Skeletal muscle tissue (tissue), 5 donors: ENCODE data around the gene OSGEP. TPM values are rescaled to one million over a fixed set of nuclear protein-coding genes. Genes with fewer than 3 reads are reported as not detected.

ENCODE experiments used
- H3K27ac ChIP-seq: one replicate; pipeline ENCODE4 v1.7.0; 2013; ENCODE audit warnings: mild to moderate bottlenecking, low read depth, low read length, inconsistent platforms
- H3K27me3 ChIP-seq, 3 donors: one replicate each; pipeline ENCODE4 v1.7.0; 2013; ENCODE audit warnings: low read length in 3 of 3; ENCODE audit not compliant: control insufficient read depth in 3 of 3, insufficient read depth in 3 of 3
- H3K36me3 ChIP-seq, 3 donors: one replicate each; pipeline ENCODE4 v1.7.0; 2013; ENCODE audit warnings: low read length in 3 of 3; ENCODE audit not compliant: control insufficient read depth in 3 of 3, insufficient read depth in 3 of 3
- H3K4me1 ChIP-seq, 3 donors: one replicate each; pipeline ENCODE4 v1.7.0; 2013; ENCODE audit warnings: low read length in 3 of 3, mild to moderate bottlenecking in 3 of 3; ENCODE audit not compliant: control insufficient read depth in 3 of 3, insufficient read depth in 3 of 3
- H3K4me3 ChIP-seq, 3 donors: one replicate each; pipeline ENCODE4 v1.7.0; 2013; ENCODE audit warnings: low read length in 3 of 3
- H3K9ac ChIP-seq, 3 donors: one replicate each; pipeline ENCODE4 v1.7.0; 2013; ENCODE audit warnings: low read length in 3 of 3, mild to moderate bottlenecking in 3 of 3, moderate library complexity in 2 of 3, low read depth in 1 of 3
- H3K9me3 ChIP-seq, 3 donors: one replicate each; pipeline ENCODE4 v1.7.0; 2013; ENCODE audit warnings: low read length in 3 of 3; ENCODE audit not compliant: control insufficient read depth in 3 of 3
- small RNA-seq: library from RNA; depleted of rRNA; stranded (forward); fragments of <200 nt; gene quantifications from one replicate; pipeline ENCODE3, GENCODE V24; 2014
- total RNA-seq: library from RNA; depleted of rRNA; stranded (reverse); fragments of >200 nt; gene quantifications from one replicate; pipeline ENCODE4 v1.2.3, GENCODE V29; 2014
- donor health status: Osteomylitis.

Gene OSGEP
- total RNA-seq, 1 donor from 2014 or later: 26.6 TPM

- peak overlapping the region; percentile 71 for H3K27ac ChIP-seq
- no peaks in the 10 kb centered on the region for H3K27me3 ChIP-seq
- H3K4me1 ChIP-seq: peaks cover 15 to 30% (median 16%) of the 10 kb centered on the region in 3 donors
- peaks cover 26 to 33% (median 29%) of the 10 kb centered on the region in 3 donors for H3K36me3 ChIP-seq
- H3K9ac ChIP-seq: peak overlapping the region in 1 of 3 donors; percentile 51
- H3K9me3 ChIP-seq: no peaks in the 10 kb centered on the region
- H3K4me3 ChIP-seq: no peak overlapping the region
These were observed 45.4 kb downstream of the OSGEP start for GRCh38 chr14:20409226-20409625.

- Histone ChIP-seq H3K9ac (no peak overlapping the region), H3K4me3 (no peak overlapping the region), H3K4me1 (peaks cover 2 to 15% (median 7%) of the 10 kb centered on the region in 3 donors), H3K27me3 (no peaks in the 10 kb centered on the region), H3K36me3 (peaks cover 53 to 72% (median 70%) of the 10 kb centered on the region in 3 donors), H3K9me3 (no peaks in the 10 kb centered on the region), H3K27ac (no peak overlapping the region)
These were observed 51.1 kb downstream of the OSGEP start for GRCh38 chr14:20403521-20403920.

DNA sequence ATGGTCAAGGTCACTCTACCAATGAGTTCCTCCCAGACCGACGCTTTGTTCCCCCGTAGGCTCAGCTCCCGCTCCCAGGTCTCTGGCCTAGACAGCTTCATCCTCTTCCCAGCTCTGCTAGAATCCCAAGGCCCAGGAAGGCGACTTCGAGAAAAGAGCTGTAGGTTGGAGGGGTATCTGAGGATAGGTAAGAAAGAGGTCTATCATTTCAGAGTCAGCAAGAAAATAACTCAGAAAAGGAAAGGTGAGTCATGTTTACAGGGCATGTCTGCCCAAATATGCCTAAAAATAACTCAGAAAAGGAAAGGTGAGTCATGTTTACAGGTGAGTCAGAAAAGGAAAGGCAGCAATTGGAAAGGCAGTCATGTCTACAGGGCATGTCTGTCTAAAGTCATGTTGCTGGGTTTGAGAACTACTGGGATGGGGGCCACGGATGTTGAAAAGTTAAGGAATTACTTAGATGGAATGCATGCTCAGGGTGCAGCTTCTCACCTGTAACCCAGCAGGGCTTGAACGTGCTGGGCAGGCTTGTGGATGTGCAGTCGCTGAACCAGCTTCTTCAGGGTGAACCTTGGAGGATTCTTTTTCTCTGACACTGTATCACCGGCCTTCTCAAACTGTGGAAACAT lies 53.5 kb downstream of the OSGEP start:
- H3K4me1 ChIP-seq: peaks cover 0 to 5% (median 0%) of the 10 kb centered on the region in 3 donors
- H3K27ac ChIP-seq: no peak overlapping the region
- H3K27me3 ChIP-seq: no peaks in the 10 kb centered on the region
- H3K36me3 ChIP-seq: peaks cover 51 to 76% (median 64%) of the 10 kb centered on the region in 3 donors
- no peaks in the 10 kb centered on the region for H3K9me3 ChIP-seq
- no peak overlapping the region for H3K4me3 ChIP-seq
- H3K9ac ChIP-seq: no peak overlapping the region

DNA sequence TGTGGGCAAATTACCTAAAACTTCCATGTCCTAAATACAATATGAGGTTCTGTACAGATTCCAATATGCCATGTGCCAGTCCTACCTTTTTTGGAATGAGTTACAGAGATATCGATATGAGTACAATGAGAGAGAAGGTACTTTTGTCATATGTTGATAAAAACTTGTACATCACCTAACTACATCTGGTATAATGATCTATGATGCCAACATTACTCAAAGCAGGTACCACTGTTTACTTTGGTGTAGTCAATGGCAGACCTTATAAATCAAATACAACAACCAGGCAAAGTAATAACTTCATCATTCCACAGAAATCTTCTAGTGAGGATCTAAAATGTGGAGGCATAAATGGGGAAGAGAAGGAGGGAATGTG lies 54.0 kb downstream of the OSGEP start:
- no peaks in the 10 kb centered on the region for H3K27me3 ChIP-seq
- H3K9ac ChIP-seq: no peak overlapping the region
- peaks cover 55 to 79% (median 68%) of the 10 kb centered on the region in 3 donors for H3K36me3 ChIP-seq
- no peak overlapping the region for H3K4me3 ChIP-seq
- H3K27ac ChIP-seq: no peak overlapping the region
- no peaks in the 10 kb centered on the region for H3K9me3 ChIP-seq
- H3K4me1 ChIP-seq: peaks cover 0 to 5% (median 0%) of the 10 kb centered on the region in 3 donors

GRCh38 chr14:20397511-20397910 lies 57.1 kb downstream of the OSGEP start:
- Histone ChIP-seq H3K4me1 (peaks cover 0 to 5% (median 0%) of the 10 kb centered on the region in 3 donors), H3K27ac (no peak overlapping the region), H3K27me3 (no peaks in the 10 kb centered on the region), H3K9me3 (no peaks in the 10 kb centered on the region), H3K4me3 (no peak overlapping the region), H3K36me3 (peaks cover 41 to 75% (median 63%) of the 10 kb centered on the region in 3 donors), H3K9ac (no peak overlapping the region)

Small RNA genes lying within 50 kb of the gene (small RNA-seq; reads per million reads assigned to genes)
- not detected for gene RNA5SP382

Other genes starting within 250 kb of the OSGEP start
- not detected for gene OR11H6, start 231.1 kb downstream of the OSGEP start, total RNA-seq
- gene OR11H7, start 225.8 kb downstream of the OSGEP start, total RNA-seq: not detected
- not detected for gene OR11H4, start 215.5 kb downstream of the OSGEP start, total RNA-seq
- 16.7 TPM for gene TTC5, start 148.9 kb downstream of the OSGEP start, total RNA-seq
- gene CCNB1IP1, start 121.5 kb downstream of the OSGEP start, total RNA-seq: 57.4 TPM
- 8.4 TPM for gene PARP2, start 111.2 kb downstream of the OSGEP start, total RNA-seq
- 10.4 TPM for gene TEP1, start 41.3 kb downstream of the OSGEP start, total RNA-seq
- 2.1 TPM for gene KLHL33, start 18.6 kb downstream of the OSGEP start, total RNA-seq
- 64.2 TPM for gene APEX1, start 414 bp upstream of the OSGEP start, total RNA-seq
- 13.0 TPM for gene PIP4P1, start 6.6 kb upstream of the OSGEP start, total RNA-seq
- 13.6 TPM for gene PNP, start 14.6 kb upstream of the OSGEP start, total RNA-seq
- gene RNASE10, start 50.7 kb upstream of the OSGEP start, total RNA-seq: not detected
- gene RNASE9, start 106.2 kb upstream of the OSGEP start, total RNA-seq: not detected
- gene RNASE11, start 133.2 kb upstream of the OSGEP start, total RNA-seq: not detected
- not detected for gene RNASE12, start 136.6 kb upstream of the OSGEP start, total RNA-seq
- not detected for gene OR6S1, start 186.9 kb upstream of the OSGEP start, total RNA-seq
- 17.7 TPM for gene RNASE4, start 229.7 kb upstream of the OSGEP start, total RNA-seq
- 3.7 TPM for gene ANG, start 234.0 kb upstream of the OSGEP start, total RNA-seq